ENCODE measurements around the gene LCORL. TPM values are rescaled to one million over a fixed set of nuclear protein-coding genes. Genes with fewer than 3 reads are reported as not detected.
A peak's percentile ranks its signal among the peaks of the same experiment; 100 is the strongest.

The LCORL gene
- total RNA-seq (10 to 100 TPM; 37.6 to 43.7 TPM), polyA plus RNA-seq (ENCODE audit: insufficient read depth, low read depth, low replicate concordance) (9.7 TPM)
- long read RNA-seq, donor 1, full-length matches to known transcripts, result 4 of 4 reads
- long read RNA-seq, donor 1, partial matches to known transcripts, result 0 of 4 reads
- long read RNA-seq, donor 1, other reads (novel, unspliced or antisense), result 0 of 4 reads
- long read RNA-seq, donor 2, full-length matches to known transcripts, result 1 of 1 reads
- long read RNA-seq, donor 2, partial matches to known transcripts, result 0 of 1 reads
- long read RNA-seq, donor 2, other reads (novel, unspliced or antisense), result 0 of 1 reads

GRCh38 chr4:18021720-18022571 lies at the start of gene LCORL:
TSS of gene LCORL (minus strand) at chr4:18021755. CDS start at chr4:18021751, 4 bp downstream.
- no peaks in the 10 kb centered on the region for H3K36me3 ChIP-seq (ENCODE audit: low read depth, missing control alignments)
- H3K27ac ChIP-seq, result peak within 1 kb of the TSS; percentile 97
- TF ChIP-seq CTCF (IDR thresholded peaks at IDR 0.05), result no peak
- no peak for TF ChIP-seq POLR2A (IDR thresholded peaks at IDR 0.05)
- DNase-seq, result peak; percentile 97
- intact Hi-C loops (cut with DNase I; ENCODE audit: low total_unique reads), result no loop called here
- peak within 1 kb of the TSS; percentile 98 to 100 for H3K4me3 ChIP-seq
- H3K27me3 ChIP-seq, result no peaks in the 10 kb centered on the region
- 1% methylated on average over 45 to 51 of the region's 71 CpGs for WGBS, 2 donors
- H3K4me1 ChIP-seq, result peaks cover 4% of the 10 kb centered on the region
- H3K9me3 ChIP-seq, result no peaks in the 10 kb centered on the region

GRCh38 chr4:18069810-18070209 lies 48.3 kb upstream of the LCORL start:
- no peak overlapping the region for H3K27ac ChIP-seq
- H3K9me3 ChIP-seq, result no peaks in the 10 kb centered on the region
- no peaks in the 10 kb centered on the region for H3K36me3 ChIP-seq (ENCODE audit: low read depth, missing control alignments)
- no peak for TF ChIP-seq POLR2A (IDR thresholded peaks at IDR 0.05)
- TF ChIP-seq CTCF (IDR thresholded peaks at IDR 0.05), result no peak
- no peak overlapping the region for H3K4me3 ChIP-seq
- no peaks in the 10 kb centered on the region for H3K27me3 ChIP-seq
- intact Hi-C loops (cut with DNase I; ENCODE audit: low total_unique reads), result no loop called here
- no peaks in the 10 kb centered on the region for H3K4me1 ChIP-seq
- DNase-seq, result no peak
- WGBS, 2 donors, result 85 to 89% methylated on average over 4 of the region's 4 CpGs

- intact Hi-C loops (cut with DNase I; ENCODE audit: low total_unique reads), result no loop called here
- H3K9me3 ChIP-seq, result no peaks in the 10 kb centered on the region
- H3K36me3 ChIP-seq (ENCODE audit: low read depth, missing control alignments), result no peaks in the 10 kb centered on the region
- H3K4me3 ChIP-seq, result no peak overlapping the region
- no peak overlapping the region for H3K27ac ChIP-seq
- DNase-seq, result no peak
- no peaks in the 10 kb centered on the region for H3K4me1 ChIP-seq
- 89 to 92% methylated on average over 2 of the region's 2 CpGs for WGBS, 2 donors
- TF ChIP-seq POLR2A (IDR thresholded peaks at IDR 0.05) (no peak), CTCF (IDR thresholded peaks at IDR 0.05) (no peak)
- H3K27me3 ChIP-seq, result no peaks in the 10 kb centered on the region
These were observed 45.5 kb upstream of the LCORL start for GRCh38 chr4:18067031-18067430.

GRCh38 chr4:18063079-18063478 lies 41.5 kb upstream of the LCORL start:
- TF ChIP-seq CTCF (IDR thresholded peaks at IDR 0.05) (no peak), POLR2A (IDR thresholded peaks at IDR 0.05) (no peak)
- no peaks in the 10 kb centered on the region for H3K9me3 ChIP-seq
- H3K27ac ChIP-seq, result no peak overlapping the region
- H3K27me3 ChIP-seq, result no peaks in the 10 kb centered on the region
- intact Hi-C loops (cut with DNase I; ENCODE audit: low total_unique reads), result no loop called here
- no peaks in the 10 kb centered on the region for H3K4me1 ChIP-seq
- DNase-seq, result no peak
- H3K36me3 ChIP-seq (ENCODE audit: low read depth, missing control alignments), result no peaks in the 10 kb centered on the region
- no peak overlapping the region for H3K4me3 ChIP-seq
